ENCODE data around the gene RAB3A. TPM values are rescaled to one million over a fixed set of nuclear protein-coding genes. Genes with fewer than 3 reads are reported as not detected.

The RAB3A gene
- total and polyA plus RNA-seq, 9 of the 15 experiments (the other 6 are each of a cell fraction or from before 2014, with no cell fraction given) = 0.17 to 5.1 (median 0.90) TPM; not detected in 1

GRCh38 chr19:18193388-18194180 is 10.3 kb downstream of the RAB3A start (continued):
- TF ChIP-seq CTBP1 (IDR thresholded peaks at IDR 0.05; ENCODE audit: borderline replicate concordance) (peak; percentile 3; the same call in 1 of the 2 replicates), ARID2 (IDR thresholded peaks at IDR 0.05) (no peak), JUN (IDR thresholded peaks at IDR 0.05; ENCODE audit: borderline replicate concordance, low read depth, low read length) (no peak), JUN (CRISPR knock-in tag; IDR thresholded peaks at IDR 0.05; ENCODE audit: borderline replicate concordance) (peak; percentile 31; the same call in 1 of the 2 replicates), MTA3 (IDR thresholded peaks at IDR 0.05; ENCODE audit: borderline replicate concordance) (no peak), ZFP91 (CRISPR knock-in tag; IDR thresholded peaks at IDR 0.05) (peak; percentile 65), TCF7L2 (IDR thresholded peaks at IDR 0.05; ENCODE audit: low read depth, low read length) (no peak), NUFIP1 (IDR thresholded peaks at IDR 0.05; ENCODE audit: partially characterized antibody) (no peak), CBFB (CRISPR knock-in tag; IDR thresholded peaks at IDR 0.05) (0 out of 2 replicates have a peak, but pooled peaks have one; percentile 13), ARID3A (IDR thresholded peaks at IDR 0.05; ENCODE audit: borderline replicate concordance, low read depth, low read length) (no peak), ARID3B (CRISPR knock-in tag; IDR thresholded peaks at IDR 0.05; ENCODE audit: borderline replicate concordance) (no peak), HMGN3 (IDR thresholded peaks at IDR 0.05; ENCODE audit: borderline replicate concordance, extremely low read depth, insufficient read length, low read depth, low read length) (no peak), ZC3H4 (CRISPR knock-in tag; IDR thresholded peaks at IDR 0.05; ENCODE audit: borderline replicate concordance) (peak; percentile 86; the same call in 1 of the 2 replicates), ELF1 (tag; IDR thresholded peaks at IDR 0.05) (no peak), EP300 (IDR thresholded peaks at IDR 0.05; ENCODE audit: low read length) (no peak), LCOR (CRISPR knock-in tag; IDR thresholded peaks at IDR 0.05) (0 out of 2 replicates have a peak, but pooled peaks have one; percentile 50), HNRNPLL (IDR thresholded peaks at IDR 0.05; ENCODE audit: low read depth, low read length, poor library complexity, severe bottlenecking) (no peak), ZNF274 (IDR thresholded peaks at IDR 0.05; ENCODE audit: borderline replicate concordance, low read depth, low read length) (no peak), SIX5 (IDR thresholded peaks at IDR 0.05; ENCODE audit: borderline replicate concordance in 1 of 2, insufficient read depth in 1 of 2, low read depth in 1 of 2, low read length in 2 of 2) (no peak), ZNF41 (CRISPR knock-in tag; conservative IDR thresholded peaks at IDR 0.05) (no peak), IRF1 (CRISPR knock-in tag; IDR thresholded peaks at IDR 0.05; ENCODE audit: borderline replicate concordance) (no peak), PHF20 (IDR thresholded peaks at IDR 0.05; ENCODE audit: partially characterized antibody) (peak; percentile 39)
